Kidney (tissue), 14 donors: ENCODE results near the gene TESMIN. TPM values are rescaled to one million over a fixed set of nuclear protein-coding genes. Genes with fewer than 3 reads are reported as not detected.

Source experiments
- DNase-seq, 5 donors: peaks; one replicate each; pipeline ENCODE4 v3.0.0-alpha.2; 2013 to 2020
- FAIRE-seq: peaks from 2 replicates; lab custom pipeline; 2012; peaks lifted over from hg19 to GRCh38; lab: Jason Lieb, UNC
- H3K27ac ChIP-seq, 2 donors: one replicate each; pipeline ENCODE4 v1.7.0; 2013; ENCODE audit warnings: low read depth in 2 of 2, low read length in 2 of 2, inconsistent platforms in 1 of 2
- H3K27me3 ChIP-seq: one replicate; pipeline ENCODE4 v1.7.1; 2013; ENCODE audit warnings: low read length, inconsistent platforms; ENCODE audit not compliant: control insufficient read depth, insufficient read depth
- H3K36me3 ChIP-seq, 3 donors: one replicate each; pipeline versions ENCODE4 v1.7.0 to v1.7.1; 2013; ENCODE audit warnings: low read length in 3 of 3, control low read depth in 1 of 3, inconsistent platforms in 1 of 3; ENCODE audit not compliant: insufficient read depth in 3 of 3, control insufficient read depth in 2 of 3
- H3K4me1 ChIP-seq, 3 donors: one replicate each; pipeline versions ENCODE4 v1.7.0 to v1.7.1; 2013; ENCODE audit warnings: low read length in 3 of 3, inconsistent platforms in 1 of 3, low read depth in 1 of 3; ENCODE audit not compliant: control insufficient read depth in 2 of 3, insufficient read depth in 2 of 3
- H3K4me3 ChIP-seq, 3 donors: one replicate each; pipeline versions ENCODE4 v1.7.0 to v1.8.1; 2013; ENCODE audit warnings: low read length in 3 of 3, control low read depth in 1 of 3, inconsistent platforms in 1 of 3
- H3K9ac ChIP-seq, 3 donors: one replicate each; pipeline versions ENCODE4 v1.7.0 to v1.7.1; 2013; ENCODE audit warnings: low read length in 3 of 3, control low read depth in 1 of 3, inconsistent platforms in 1 of 3
- H3K9me3 ChIP-seq, 3 donors: one replicate each; pipeline versions ENCODE4 v1.7.0 to v1.7.1; 2013; ENCODE audit warnings: low read length in 3 of 3, control low read depth in 1 of 3, inconsistent platforms in 1 of 3; ENCODE audit not compliant: control insufficient read depth in 2 of 3, insufficient read depth in 1 of 3
- CTCF ChIP-seq: IDR thresholded peaks from 3 replicates; pipeline ENCODE4 v1.5.1; 2012; ENCODE audit warnings: mild to moderate bottlenecking, moderate library complexity, borderline replicate concordance; ENCODE audit not compliant: insufficient read depth; ENCODE audit errors: extremely low read depth
- intact Hi-C: fragments of 100-400 bp; cut with DNase I; formaldehyde crosslinking; loops from one replicate; pipeline ENCODE4 v1.11.1; 2022
- polyA plus RNA-seq: library from polyadenylated mRNA; stranded (reverse); fragments of 350-450 nt; fragmentation: Illumina TruSeq; extraction: RNeasy Lipid Tissue Mini Kit (QIAGEN cat#74804); gene quantifications from one replicate; pipeline ENCODE4 v1.2.3, GENCODE V29; 2014; ENCODE audit warnings: low read depth, low replicate concordance; ENCODE audit not compliant: insufficient read depth
- total RNA-seq: library from RNA; stranded (reverse); fragmentation: NEBNext Ultra II Directional; extraction: Animal tissue kit (Norgen Biotek cat#: 25700); gene quantifications from one replicate; pipeline ENCODE4 v1.2.1, GENCODE V29; 2021
- donor health status: control.
- donor health status: control.
- donor health status: control.
- donor health status: control.
- donor health status: control.
- donor health status: DM: yes; HTN: yes; CAD: no.
- donor health status: Normal renal cell carcinoma (clear cell type).

Gene TESMIN
- total and polyA plus RNA-seq, 2 donors from 2014 or later: 3.8 to 8.7 TPM

GRCh38 chr11:68711114-68711513, 40.2 kb downstream of the TESMIN start:
- H3K4me1 ChIP-seq: peaks cover 0 to 5% (median 0%) of the 10 kb centered on the region in 3 donors
- H3K27ac ChIP-seq: no peak overlapping the region
- TF ChIP-seq CTCF: no peak
- no peak overlapping the region for H3K4me3 ChIP-seq
- FAIRE-seq (no peak), DNase-seq (no peak)
- H3K36me3 ChIP-seq: no peaks in the 10 kb centered on the region
- no peak overlapping the region for H3K9ac ChIP-seq
- H3K9me3 ChIP-seq: no peaks in the 10 kb centered on the region
- H3K27me3 ChIP-seq: no peaks in the 10 kb centered on the region
- intact Hi-C loops: no loop called here

- intact Hi-C loops: no loop called here
- H3K4me3 ChIP-seq: no peak overlapping the region
- TF ChIP-seq CTCF: no peak
- H3K36me3 ChIP-seq: no peaks in the 10 kb centered on the region
- peaks cover 0 to 5% (median 0%) of the 10 kb centered on the region in 3 donors for H3K4me1 ChIP-seq
- H3K27ac ChIP-seq: no peak overlapping the region
- no peaks in the 10 kb centered on the region for H3K9me3 ChIP-seq
- H3K9ac ChIP-seq: no peak overlapping the region
- H3K27me3 ChIP-seq: no peaks in the 10 kb centered on the region
- FAIRE-seq (no peak), DNase-seq (no peak)
Observed at GRCh38 chr11:68710409-68710808, 40.9 kb downstream of the TESMIN start.

GRCh38 chr11:68709062-68709461, 42.3 kb downstream of the TESMIN start:
- peaks cover 0 to 1% (median 0%) of the 10 kb centered on the region in 3 donors for H3K4me1 ChIP-seq
- H3K36me3 ChIP-seq: no peaks in the 10 kb centered on the region
- FAIRE-seq (no peak), DNase-seq (no peak)
- H3K27me3 ChIP-seq: no peaks in the 10 kb centered on the region
- intact Hi-C loops: no loop called here
- TF ChIP-seq CTCF: no peak
- H3K9me3 ChIP-seq: no peaks in the 10 kb centered on the region
- H3K9ac ChIP-seq: no peak overlapping the region
- no peak overlapping the region for H3K27ac ChIP-seq
- H3K4me3 ChIP-seq: no peak overlapping the region

- DNase-seq (no peak), FAIRE-seq (no peak)
- H3K9me3 ChIP-seq: no peaks in the 10 kb centered on the region
- intact Hi-C loops: no loop called here
- TF ChIP-seq CTCF: no peak
- H3K27ac ChIP-seq: no peak overlapping the region
- no peaks in the 10 kb centered on the region for H3K36me3 ChIP-seq
- no peak overlapping the region for H3K9ac ChIP-seq
- H3K27me3 ChIP-seq: no peaks in the 10 kb centered on the region
- no peaks in the 10 kb centered on the region for H3K4me1 ChIP-seq
- H3K4me3 ChIP-seq: no peak overlapping the region
Observed at GRCh38 chr11:68707527-68707926, 43.8 kb downstream of the TESMIN start.
